GM23338 (cell line): Measurements from ENCODE around the gene MIER2. TPM values are rescaled to one million over a fixed set of nuclear protein-coding genes. Genes with fewer than 3 reads are reported as not detected.
A peak's percentile ranks its signal among the peaks of the same experiment; 100 is the strongest.

Source experiments
- ATAC-seq: fragments of 200-7000 bp; cut with Tn5 transposase; 3 replicates; pipeline ENCODE4 v1.9.1; 2020
- DNase-seq: peaks from one replicate; pipeline ENCODE4 v3.0.0-alpha.2; 2015; ENCODE audit warnings: low spot score
- H2AFZ ChIP-seq: fragments of 200-600 bp; sonication (generic); 2 replicates; pipeline ENCODE4 v1.8.0; 2016; ENCODE audit warnings: antibody characterized with exemption, mild to moderate bottlenecking, moderate library complexity
- H3F3A ChIP-seq: fragments of 200-600 bp; sonication (generic); replicated peaks from 2 replicates; pipeline ENCODE4 v1.8.0; 2017; ENCODE audit warnings: antibody characterized with exemption, mixed run types, low read depth
- H3K27ac ChIP-seq: fragments of 200-600 bp; sonication (generic); 2 replicates; pipeline ENCODE4 v1.6.1; 2016; ENCODE audit warnings: low read depth
- H3K27me3 ChIP-seq: fragments of 200-600 bp; sonication (generic); 2 replicates; pipeline ENCODE4 v1.8.0; 2016; ENCODE audit warnings: mild to moderate bottlenecking, mixed run types, moderate library complexity; ENCODE audit not compliant: insufficient read depth
- H3K36me3 ChIP-seq: fragments of 200-600 bp; sonication (generic); 2 replicates; pipeline ENCODE4 v1.8.0; 2016; ENCODE audit warnings: mild to moderate bottlenecking; ENCODE audit not compliant: insufficient read depth
- H3K4me1 ChIP-seq: fragments of 200-600 bp; sonication (generic); 2 replicates; pipeline ENCODE4 v1.8.0; 2016; ENCODE audit warnings: mild to moderate bottlenecking, moderate library complexity; ENCODE audit not compliant: insufficient read depth
- H3K4me2 ChIP-seq: fragments of 200-600 bp; sonication (generic); 2 replicates; pipeline ENCODE4 v1.7.1; 2017; ENCODE audit warnings: mixed run types
- H3K4me3 ChIP-seq: fragments of 200-600 bp; sonication (generic); 2 replicates; pipeline ENCODE4 v1.6.1; 2016; ENCODE audit warnings: mixed run types
- H3K79me2 ChIP-seq: fragments of 200-600 bp; sonication (generic); replicated peaks from 2 replicates; pipeline ENCODE4 v1.8.0; 2017; ENCODE audit warnings: mild to moderate bottlenecking; ENCODE audit not compliant: insufficient read depth
- H3K9me2 ChIP-seq: fragments of 200-600 bp; sonication (generic); 2 replicates; pipeline ENCODE4 v1.8.0; 2017; ENCODE audit not compliant: insufficient read depth
- H4K20me1 ChIP-seq: fragments of 200-600 bp; sonication (generic); replicated peaks from 2 replicates; pipeline ENCODE4 v1.8.0; 2017; ENCODE audit warnings: mild to moderate bottlenecking; ENCODE audit not compliant: insufficient read depth
- H3K27ac Mint-ChIP-seq: 2 replicates; pipeline ENCODE4 v1.8.0; 2020; ENCODE audit warnings: inconsistent platforms, mild to moderate bottlenecking, moderate library complexity, mixed read lengths
- H3K27me3 Mint-ChIP-seq: 3 replicates; pipeline ENCODE4 v1.8.0; 2022; ENCODE audit warnings: low read depth, mild to moderate bottlenecking, moderate library complexity, mixed read lengths, inconsistent platforms; ENCODE audit not compliant: insufficient read depth, poor library complexity
- H3K36me3 Mint-ChIP-seq: 3 replicates; pipeline ENCODE4 v1.8.0; 2021; ENCODE audit warnings: low read depth, mild to moderate bottlenecking, inconsistent platforms, moderate library complexity, mixed read lengths
- H3K4me1 Mint-ChIP-seq: 3 replicates; pipeline ENCODE4 v1.8.0; 2020; ENCODE audit warnings: mild to moderate bottlenecking, inconsistent platforms, mixed read lengths
- H3K4me3 Mint-ChIP-seq: 3 replicates; pipeline ENCODE4 v1.8.0; 2021; ENCODE audit warnings: moderate library complexity, mild to moderate bottlenecking, inconsistent platforms, mixed read lengths
- H3K9me3 Mint-ChIP-seq: 3 replicates; pipeline ENCODE4 v1.8.0; 2020; ENCODE audit warnings: moderate library complexity, mild to moderate bottlenecking, inconsistent platforms, mixed read lengths
- ETS1 ChIP-seq: IDR thresholded peaks from 2 replicates; pipeline ENCODE4 v1.6.1; 2016; ENCODE audit warnings: antibody characterized with exemption
- EZH2 ChIP-seq: fragments of 200-600 bp; sonication (generic); IDR thresholded peaks from one replicate; pipeline ENCODE4 v1.8.0; 2017; ENCODE audit warnings: antibody characterized with exemption, mild to moderate bottlenecking, low read depth; ENCODE audit not compliant: unreplicated experiment
- JUNB ChIP-seq: IDR thresholded peaks from one replicate; pipeline ENCODE4 v1.6.1; 2016; ENCODE audit warnings: antibody characterized with exemption; ENCODE audit not compliant: unreplicated experiment
- NANOG ChIP-seq: IDR thresholded peaks from 2 replicates; pipeline ENCODE4 v1.6.1; 2016; ENCODE audit warnings: antibody characterized with exemption, borderline replicate concordance
- POLR2AphosphoS5 ChIP-seq: IDR thresholded peaks from 2 replicates; pipeline ENCODE4 v1.6.1; 2016; ENCODE audit warnings: antibody characterized with exemption, low read depth
- STAT1 ChIP-seq: IDR thresholded peaks from one replicate; pipeline ENCODE4 v1.6.1; 2016; ENCODE audit warnings: antibody characterized with exemption; ENCODE audit not compliant: unreplicated experiment
- ZNF462 ChIP-seq: fragments of 250-450 bp; sonication (Bioruptor Pico); IDR thresholded peaks from 2 replicates; pipeline ENCODE4 v1.5.0; 2020; ENCODE audit warnings: mild to moderate bottlenecking, moderate library complexity
- polyA plus RNA-seq: library from polyadenylated mRNA; unstranded; fragments of >200 nt; fragmentation: Nextera tagmentation; extraction: Ambion mirVana; gene quantifications from 2 replicates; pipeline ENCODE4 v1.2.1, GENCODE V29; 2016
- total RNA-seq: library from RNA; depleted of rRNA; stranded (reverse); fragments of >200 nt; shearing (Covaris generic); gene quantifications from 2 replicates; pipeline ENCODE4 v1.2.3, GENCODE V29; 2014
- TF ChIP-seq, protein P1 (sequence below): IDR thresholded peaks from one replicate; pipeline ENCODE4 v1.6.1; 2018; ENCODE audit warnings: antibody characterized with exemption; ENCODE audit not compliant: unreplicated experiment

Gene MIER2
- total and polyA plus RNA-seq, 2 experiments from 2014 or later: 30.2 to 37.9 TPM

- no peak for TF ChIP-seq ETS1
- no peak for TF ChIP-seq ZNF462 (CRISPR knock-in tag)
- no peak for TF ChIP-seq STAT1
- no peak; the same call in 1 of the 2 replicates for TF ChIP-seq POLR2AphosphoS5
- no peak for TF ChIP-seq JUNB
These were observed 51.0 kb downstream of the MIER2 start (continued) for GRCh38 chr19:293436-294110.

GRCh38 chr19:292951-293350 lies 51.6 kb downstream of the MIER2 start:
- Histone ChIP-seq H2AFZ (no peak overlapping the region), H3K4me3 (no peak overlapping the region), H3K36me3 (no peaks in the 10 kb centered on the region), H3F3A (peaks cover 10% of the 10 kb centered on the region), H3K79me2 (peaks cover 11% of the 10 kb centered on the region), H3K27ac (no peak overlapping the region), H4K20me1 (peaks cover 2% of the 10 kb centered on the region; the same call in 1 of the 2 replicates), H3K27me3 (peaks cover 12% of the 10 kb centered on the region), H3K4me1 (peaks cover 30% of the 10 kb centered on the region), H3K9me2 (no peaks in the 10 kb centered on the region), H3K4me2 (no peak overlapping the region)
- DNase-seq (no peak), ATAC-seq (no peak)
- Mint-ChIP-seq H3K4me1 (peaks cover 44% of the 10 kb centered on the region), H3K27ac (no peak overlapping the region), H3K9me3 (peaks cover 28% of the 10 kb centered on the region), H3K4me3 (0 out of 3 replicates have a peak overlapping the region, but pooled peaks have one; percentile 12), H3K27me3 (peaks cover 26% of the 10 kb centered on the region), H3K36me3 (peaks cover 26% of the 10 kb centered on the region)
- no peak for TF ChIP-seq ETS1
- no peak for TF ChIP-seq NANOG
- TF ChIP-seq EZH2: no peak
- TF ChIP-seq, protein P1, sequence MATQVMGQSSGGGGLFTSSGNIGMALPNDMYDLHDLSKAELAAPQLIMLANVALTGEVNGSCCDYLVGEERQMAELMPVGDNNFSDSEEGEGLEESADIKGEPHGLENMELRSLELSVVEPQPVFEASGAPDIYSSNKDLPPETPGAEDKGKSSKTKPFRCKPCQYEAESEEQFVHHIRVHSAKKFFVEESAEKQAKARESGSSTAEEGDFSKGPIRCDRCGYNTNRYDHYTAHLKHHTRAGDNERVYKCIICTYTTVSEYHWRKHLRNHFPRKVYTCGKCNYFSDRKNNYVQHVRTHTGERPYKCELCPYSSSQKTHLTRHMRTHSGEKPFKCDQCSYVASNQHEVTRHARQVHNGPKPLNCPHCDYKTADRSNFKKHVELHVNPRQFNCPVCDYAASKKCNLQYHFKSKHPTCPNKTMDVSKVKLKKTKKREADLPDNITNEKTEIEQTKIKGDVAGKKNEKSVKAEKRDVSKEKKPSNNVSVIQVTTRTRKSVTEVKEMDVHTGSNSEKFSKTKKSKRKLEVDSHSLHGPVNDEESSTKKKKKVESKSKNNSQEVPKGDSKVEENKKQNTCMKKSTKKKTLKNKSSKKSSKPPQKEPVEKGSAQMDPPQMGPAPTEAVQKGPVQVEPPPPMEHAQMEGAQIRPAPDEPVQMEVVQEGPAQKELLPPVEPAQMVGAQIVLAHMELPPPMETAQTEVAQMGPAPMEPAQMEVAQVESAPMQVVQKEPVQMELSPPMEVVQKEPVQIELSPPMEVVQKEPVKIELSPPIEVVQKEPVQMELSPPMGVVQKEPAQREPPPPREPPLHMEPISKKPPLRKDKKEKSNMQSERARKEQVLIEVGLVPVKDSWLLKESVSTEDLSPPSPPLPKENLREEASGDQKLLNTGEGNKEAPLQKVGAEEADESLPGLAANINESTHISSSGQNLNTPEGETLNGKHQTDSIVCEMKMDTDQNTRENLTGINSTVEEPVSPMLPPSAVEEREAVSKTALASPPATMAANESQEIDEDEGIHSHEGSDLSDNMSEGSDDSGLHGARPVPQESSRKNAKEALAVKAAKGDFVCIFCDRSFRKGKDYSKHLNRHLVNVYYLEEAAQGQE: no peak
